ENCODE measurements around the gene PVRIG.
"Not testable (repeated sequence)": the region's sequence is repeated elsewhere in the genome, so short reads cannot be mapped to it uniquely, and the experiment has no call there.

Gene PVRIG

GRCh38 chr7:100243385-100243784, 23.6 kb downstream of the PVRIG start:
- peak; percentile 97 for DNase-seq

- DNase-seq = not testable (repeated sequence)
These were observed 25.3 kb downstream of the PVRIG start for GRCh38 chr7:100244988-100245605.

- not testable (repeated sequence) for DNase-seq
These were observed 26.5 kb downstream of the PVRIG start for GRCh38 chr7:100246121-100246864.

- DNase-seq = not testable (repeated sequence)
These were observed 27.1 kb downstream of the PVRIG start for GRCh38 chr7:100246865-100247137.

- DNase-seq = peak; percentile 71
These were observed 27.5 kb downstream of the PVRIG start for GRCh38 chr7:100247152-100247757.

GRCh38 chr7:100248483-100248882, 28.7 kb downstream of the PVRIG start:
- no peak for DNase-seq

GRCh38 chr7:100257017-100257416, 37.3 kb downstream of the PVRIG start:
- DNase-seq = no peak

GRCh38 chr7:100259984-100260383, 40.2 kb downstream of the PVRIG start:
- DNase-seq = not testable (repeated sequence)

- DNase-seq = not testable (repeated sequence)
These were observed 43.1 kb downstream of the PVRIG start for GRCh38 chr7:100262896-100263295.

GRCh38 chr7:100264223-100264622, 44.5 kb downstream of the PVRIG start:
- DNase-seq = not testable (repeated sequence)

GRCh38 chr7:100264669-100265165, 45.0 kb downstream of the PVRIG start:
- DNase-seq = not testable (repeated sequence)

GRCh38 chr7:100265851-100266250, 46.1 kb downstream of the PVRIG start:
- not testable (repeated sequence) for DNase-seq

- DNase-seq = no peak
These were observed 47.0 kb downstream of the PVRIG start for GRCh38 chr7:100266576-100267354.

- no peak for DNase-seq
These were observed 47.9 kb downstream of the PVRIG start for GRCh38 chr7:100267648-100268047.

GRCh38 chr7:100268882-100269281, 49.1 kb downstream of the PVRIG start:
- not testable (repeated sequence) for DNase-seq

- DNase-seq = peak; percentile 62
These were observed 49.7 kb downstream of the PVRIG start for GRCh38 chr7:100269306-100270045.

- DNase-seq = peak; percentile 33
These were observed 50.5 kb downstream of the PVRIG start for GRCh38 chr7:100270046-100270918.
